ENCODE measurements around the gene SIRT3. TPM values are rescaled to one million over a fixed set of nuclear protein-coding genes. Genes with fewer than 3 reads are reported as not detected.
"Not testable (repeated sequence)": the region's sequence is repeated elsewhere in the genome, so short reads cannot be mapped to it uniquely, and the experiment has no call there.

Gene SIRT3
- total RNA-seq, 1 donor from 2014 or later: 17.6 TPM

DNA sequence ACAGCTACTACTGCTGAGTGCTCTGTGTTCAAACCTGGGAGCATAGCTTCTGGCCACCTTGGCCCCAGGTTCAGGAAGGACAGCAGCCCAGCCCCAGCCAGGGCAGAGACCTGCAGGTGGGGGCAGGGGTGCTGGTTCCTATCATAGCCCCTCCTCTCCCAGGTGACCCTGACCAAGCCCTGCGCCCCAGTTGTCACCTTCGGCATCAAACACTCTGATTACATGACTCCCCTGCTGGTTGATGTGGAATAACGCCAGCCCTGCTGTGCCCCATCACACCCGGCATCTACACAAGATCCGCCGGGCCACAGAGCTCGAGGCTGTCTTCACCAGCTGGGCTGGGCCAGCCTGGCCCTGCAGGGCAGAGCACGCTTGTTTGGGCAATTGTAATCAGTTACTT, 36.4 kb downstream of the SIRT3 start:
- TF ChIP-seq, protein P1, sequence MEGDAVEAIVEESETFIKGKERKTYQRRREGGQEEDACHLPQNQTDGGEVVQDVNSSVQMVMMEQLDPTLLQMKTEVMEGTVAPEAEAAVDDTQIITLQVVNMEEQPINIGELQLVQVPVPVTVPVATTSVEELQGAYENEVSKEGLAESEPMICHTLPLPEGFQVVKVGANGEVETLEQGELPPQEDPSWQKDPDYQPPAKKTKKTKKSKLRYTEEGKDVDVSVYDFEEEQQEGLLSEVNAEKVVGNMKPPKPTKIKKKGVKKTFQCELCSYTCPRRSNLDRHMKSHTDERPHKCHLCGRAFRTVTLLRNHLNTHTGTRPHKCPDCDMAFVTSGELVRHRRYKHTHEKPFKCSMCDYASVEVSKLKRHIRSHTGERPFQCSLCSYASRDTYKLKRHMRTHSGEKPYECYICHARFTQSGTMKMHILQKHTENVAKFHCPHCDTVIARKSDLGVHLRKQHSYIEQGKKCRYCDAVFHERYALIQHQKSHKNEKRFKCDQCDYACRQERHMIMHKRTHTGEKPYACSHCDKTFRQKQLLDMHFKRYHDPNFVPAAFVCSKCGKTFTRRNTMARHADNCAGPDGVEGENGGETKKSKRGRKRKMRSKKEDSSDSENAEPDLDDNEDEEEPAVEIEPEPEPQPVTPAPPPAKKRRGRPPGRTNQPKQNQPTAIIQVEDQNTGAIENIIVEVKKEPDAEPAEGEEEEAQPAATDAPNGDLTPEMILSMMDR (IDR thresholded peaks at IDR 0.05): no peak
- intact Hi-C loops (cut with DNase I): no loop called here
- DNase-seq (peak; percentile 35), ATAC-seq (no peak)
- no peak overlapping the region for H3K27ac ChIP-seq
- no peak overlapping the region for H3K4me3 ChIP-seq
- H3K9me3 ChIP-seq: no peaks in the 10 kb centered on the region
- H3K27me3 ChIP-seq (ENCODE audit: low read depth): no peaks in the 10 kb centered on the region
- H3K4me1 ChIP-seq: peaks cover 20% of the 10 kb centered on the region
- H3K36me3 ChIP-seq: peaks cover 34% of the 10 kb centered on the region

DNA sequence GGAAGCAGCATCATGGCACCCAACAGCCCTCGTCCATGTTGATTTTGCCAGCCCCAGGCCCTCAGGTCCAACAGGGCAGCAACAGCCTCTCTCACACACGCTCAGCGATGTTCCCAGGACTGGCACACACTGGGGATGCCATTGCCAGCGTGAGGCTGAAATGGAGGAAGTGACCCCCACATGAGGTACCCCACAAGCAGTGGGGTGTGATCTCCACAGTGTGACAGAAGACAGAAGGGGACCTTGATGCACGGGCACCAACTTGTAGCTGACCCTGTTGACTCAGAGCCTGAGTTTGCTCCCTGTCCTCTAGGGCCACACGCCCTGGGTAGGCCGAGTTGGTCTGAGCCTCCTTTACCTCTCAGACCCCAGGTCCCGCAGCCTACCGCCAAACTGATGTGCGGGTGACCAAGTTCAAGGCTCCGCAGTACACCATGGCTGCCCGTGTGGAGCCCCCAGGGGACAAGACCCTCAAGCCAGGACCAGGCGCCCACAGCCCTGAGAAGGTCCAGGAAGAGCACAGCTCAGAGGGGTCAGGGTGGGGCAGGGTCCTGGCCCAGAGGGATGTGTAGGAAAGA, 37.0 kb downstream of the SIRT3 start:
- Histone ChIP-seq H3K4me3 (no peak overlapping the region), H3K36me3 (peaks cover 27% of the 10 kb centered on the region), H3K27me3 (ENCODE audit: low read depth) (no peaks in the 10 kb centered on the region), H3K27ac (no peak overlapping the region), H3K9me3 (no peaks in the 10 kb centered on the region), H3K4me1 (peaks cover 20% of the 10 kb centered on the region)
- intact Hi-C loops (cut with DNase I): no loop called here
- TF ChIP-seq, protein P1 (IDR thresholded peaks at IDR 0.05): no peak
- ATAC-seq (no peak), DNase-seq (peak; percentile 44)

DNA sequence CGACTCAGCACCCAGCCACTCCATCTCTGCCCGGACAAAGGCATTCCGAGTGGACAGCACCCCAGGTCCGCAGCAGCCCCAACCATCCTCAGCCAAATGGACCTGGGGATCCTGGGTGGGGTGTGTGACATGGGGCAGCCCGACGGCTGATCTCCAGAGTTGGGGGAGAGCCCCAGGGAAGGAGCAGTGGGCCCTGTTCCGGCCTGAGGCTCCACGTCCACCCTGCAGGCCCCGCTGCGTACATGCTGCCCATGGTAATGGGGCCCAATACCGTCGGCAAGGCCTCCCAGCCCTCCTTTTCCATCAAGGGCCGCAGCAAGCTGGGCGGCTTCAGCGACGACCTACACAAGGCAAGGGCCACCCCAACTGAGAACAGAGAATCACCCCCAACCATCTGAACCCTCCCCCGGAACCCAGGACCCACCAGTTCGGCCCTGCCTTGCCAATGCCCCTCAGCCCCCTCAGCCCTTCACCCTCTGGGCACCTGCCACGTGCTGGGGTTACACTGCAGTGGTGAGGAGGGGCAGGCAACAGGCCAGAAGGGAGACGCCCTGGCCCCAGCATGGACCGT, 37.8 kb downstream of the SIRT3 start:
- Histone ChIP-seq H3K4me1 (peaks cover 20% of the 10 kb centered on the region), H3K27me3 (ENCODE audit: low read depth) (no peaks in the 10 kb centered on the region), H3K36me3 (peaks cover 19% of the 10 kb centered on the region), H3K9me3 (no peaks in the 10 kb centered on the region), H3K4me3 (no peak overlapping the region), H3K27ac (no peak overlapping the region)
- ATAC-seq (no peak), DNase-seq (peak; percentile 42)
- TF ChIP-seq, protein P1 (IDR thresholded peaks at IDR 0.05): no peak
- intact Hi-C loops (cut with DNase I): no loop called here

DNA sequence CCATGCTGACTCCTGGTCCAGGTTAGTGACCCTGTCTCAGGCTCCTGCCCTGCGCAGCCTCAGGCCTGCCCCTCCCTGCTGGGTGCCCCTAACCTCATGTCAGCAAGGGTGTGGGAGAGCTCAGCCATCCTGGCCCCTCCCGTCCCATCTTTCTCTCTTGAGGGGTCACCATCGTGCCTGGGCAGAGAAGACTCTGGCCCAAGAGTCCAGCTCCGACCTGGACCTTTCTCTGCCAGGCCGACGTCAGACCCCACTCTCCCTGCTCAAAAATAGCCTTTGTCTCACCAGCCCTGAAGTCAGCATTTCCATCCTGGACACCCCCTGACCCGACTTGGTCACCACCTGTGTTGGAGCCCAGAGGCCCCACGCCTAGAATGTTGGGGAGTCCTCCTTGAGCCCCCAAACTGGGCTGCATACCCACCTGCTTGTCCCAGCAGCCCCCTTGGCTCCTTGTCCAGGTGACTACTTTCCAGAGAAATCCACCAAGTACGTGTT, 38.4 kb downstream of the SIRT3 start:
- no peak overlapping the region for H3K27ac ChIP-seq
- H3K36me3 ChIP-seq: peaks cover 14% of the 10 kb centered on the region
- TF ChIP-seq, protein P1 (IDR thresholded peaks at IDR 0.05): no peak
- no peak for DNase-seq
- no peak for ATAC-seq
- H3K9me3 ChIP-seq: no peaks in the 10 kb centered on the region
- intact Hi-C loops (cut with DNase I): no loop called here
- peaks cover 16% of the 10 kb centered on the region for H3K4me1 ChIP-seq
- no peaks in the 10 kb centered on the region for H3K27me3 ChIP-seq (ENCODE audit: low read depth)
- no peak overlapping the region for H3K4me3 ChIP-seq

DNA sequence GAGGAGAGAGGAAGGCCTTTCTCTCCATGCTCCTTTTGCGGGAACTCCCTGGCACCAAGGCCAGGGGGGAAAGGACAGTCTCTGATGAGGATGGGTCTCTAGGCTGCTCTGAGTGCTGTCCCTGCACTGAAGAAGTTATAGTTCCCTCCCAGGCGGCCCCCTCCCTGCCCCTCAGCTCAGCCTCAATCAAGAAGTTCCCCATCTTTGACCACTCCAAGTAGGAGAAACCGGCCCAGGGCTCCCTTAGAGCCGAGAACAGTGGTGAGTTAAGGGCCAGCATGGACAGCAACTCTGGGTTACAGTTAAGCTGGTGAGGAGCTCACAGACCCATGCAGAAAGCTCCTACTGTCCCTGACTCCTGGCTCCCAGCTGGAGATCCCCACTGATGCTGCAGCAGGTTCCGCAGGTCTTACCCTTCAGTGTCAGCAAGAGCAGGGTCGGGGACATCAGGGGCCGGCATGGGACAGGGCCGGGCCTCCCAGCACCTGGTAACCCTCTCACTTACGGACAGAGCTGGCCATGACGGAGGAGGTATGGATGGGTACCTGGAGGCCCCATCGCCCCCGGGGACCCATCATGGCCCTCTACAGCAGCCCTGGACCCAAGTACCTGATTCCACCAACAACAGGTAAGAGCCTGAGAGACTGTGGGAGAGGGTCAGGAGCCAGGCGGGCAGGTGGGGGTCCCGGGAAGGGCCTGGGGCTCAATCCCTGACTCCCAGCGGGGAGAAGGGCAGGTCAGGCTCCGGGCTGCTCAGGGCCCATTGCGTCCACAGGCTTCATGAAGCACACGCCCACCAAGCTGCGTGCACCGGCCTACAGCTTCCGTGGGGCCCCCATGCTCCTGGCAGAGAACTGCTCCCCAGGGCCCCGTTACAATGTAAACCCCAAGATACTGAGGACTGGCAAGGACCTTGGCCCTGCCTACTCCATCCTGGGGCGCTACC, 39.1 kb downstream of the SIRT3 start:
- H3K27me3 ChIP-seq (ENCODE audit: low read depth): no peaks in the 10 kb centered on the region
- DNase-seq: peak; percentile 41
- peaks cover 10% of the 10 kb centered on the region for H3K4me1 ChIP-seq
- no peak overlapping the region for H3K27ac ChIP-seq
- H3K4me3 ChIP-seq: no peak overlapping the region
- H3K9me3 ChIP-seq: no peaks in the 10 kb centered on the region
- no peak for ATAC-seq
- intact Hi-C loops (cut with DNase I): no loop called here
- H3K36me3 ChIP-seq: peaks cover 13% of the 10 kb centered on the region
- TF ChIP-seq, protein P1 (IDR thresholded peaks at IDR 0.05): no peak

DNA sequence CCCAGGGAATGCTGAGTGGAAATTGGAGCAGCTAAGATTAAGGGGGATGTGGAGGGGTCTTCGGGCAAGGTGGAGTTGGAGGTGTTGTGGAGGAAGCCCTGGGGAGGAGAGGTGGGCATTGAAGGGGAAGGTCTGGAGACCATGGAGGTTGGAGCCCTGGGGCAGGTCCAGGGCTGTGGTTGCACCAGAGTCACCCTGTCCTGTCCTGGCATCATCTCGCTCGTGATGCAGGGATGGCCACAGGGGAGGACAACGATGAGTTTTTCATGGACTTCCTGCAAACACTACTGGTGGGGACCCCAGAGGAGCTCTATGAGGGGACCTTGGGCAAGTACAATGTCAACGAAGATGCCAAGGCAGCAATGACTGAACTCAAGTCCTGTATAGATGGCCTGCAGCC, 42.7 kb downstream of the SIRT3 start:
- H3K9me3 ChIP-seq; intact Hi-C loops (cut with DNase I); H3K36me3 ChIP-seq; H3K4me3 ChIP-seq; H3K27ac ChIP-seq; H3K27me3 ChIP-seq (ENCODE audit: low read depth); H3K4me1 ChIP-seq: not testable (repeated sequence)
- DNase-seq: peak; percentile 27
- ATAC-seq: peak in 1 of 2 donors; percentile 29

DNA sequence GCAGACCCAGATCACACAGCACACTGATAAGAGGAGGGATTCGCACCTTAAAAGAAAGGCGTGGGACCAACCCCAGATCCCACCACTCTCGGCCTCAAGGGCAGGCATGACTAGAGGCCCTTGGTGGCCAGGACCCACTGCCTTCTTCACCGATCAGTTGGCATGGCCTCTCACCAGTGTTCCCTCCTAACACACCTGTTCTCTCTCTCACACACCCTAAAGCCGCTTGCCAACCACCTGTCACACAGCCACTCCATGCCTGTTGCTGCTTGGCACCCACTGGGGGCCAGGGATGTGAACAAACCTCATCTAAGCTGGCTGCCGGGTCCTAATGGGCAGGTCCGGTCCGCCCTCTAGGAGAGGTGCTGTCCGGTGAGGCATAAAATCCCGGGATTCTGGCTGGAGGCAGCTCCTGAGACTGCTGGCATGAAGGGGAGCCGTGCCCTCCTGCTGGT, 43.4 kb downstream of the SIRT3 start, which contains the start of gene SCGB1C1:
SCGB1C1 (plus strand) TSS at position 405 of the 455 bp plus-strand sequence; CDS start at position 427, 22 bp downstream.
- H3K36me3 ChIP-seq; ATAC-seq; intact Hi-C loops (cut with DNase I); H3K4me3 ChIP-seq; H3K27me3 ChIP-seq (ENCODE audit: low read depth); DNase-seq; H3K9me3 ChIP-seq; H3K4me1 ChIP-seq; H3K27ac ChIP-seq: not testable (repeated sequence)

All from lower lobe of right lung (tissue), 2 donors.